Melanocyte of skin (primary cell): ENCODE measurements around the gene SPANXN3. TPM values are rescaled to one million over a fixed set of nuclear protein-coding genes. Genes with fewer than 3 reads are reported as not detected.

Experiments
- total RNA-seq, 2 donors: library from RNA; depleted of rRNA; stranded (reverse); fragments of >200 nt; gene quantifications; 2 replicates each; pipeline ENCODE4 v1.2.3, GENCODE V29; 2012

Gene SPANXN3
- not detected for total RNA-seq

GRCh38 chrX:143517375-143517774 is at the start of gene SPANXN3:
Gene SPANXN3 (minus strand): TSS chrX:143517475. CDS start chrX:143517391, 84 bp downstream.

Other genes starting within 250 kb of the SPANXN3 start
- not detected for gene SLITRK4, start 118.6 kb upstream of the SPANXN3 start, total RNA-seq
- gene SPANXN2, start 203.3 kb upstream of the SPANXN3 start, total RNA-seq, result not detected